OCI-LY1 (cell line): ENCODE data around the gene TRPC1.

ENCODE experiments used
- EZH2 ChIP-seq: fragments of 200-600 bp; sonication (generic), shearing (Covaris generic); IDR thresholded peaks from 2 replicates; pipeline ENCODE4 v1.8.0; 2017; ENCODE audit warnings: borderline replicate concordance, mixed run types, mild to moderate bottlenecking, antibody characterized with exemption, low read length, moderate library complexity, mixed read lengths
- TF ChIP-seq, protein P1 (sequence below): fragments of 200-600 bp; sonication (generic), shearing (Covaris generic); IDR thresholded peaks from 2 replicates; pipeline ENCODE4 v1.5.1; 2017; ENCODE audit warnings: mild to moderate bottlenecking, antibody characterized with exemption, low read length, moderate library complexity, mixed read lengths

DNA sequence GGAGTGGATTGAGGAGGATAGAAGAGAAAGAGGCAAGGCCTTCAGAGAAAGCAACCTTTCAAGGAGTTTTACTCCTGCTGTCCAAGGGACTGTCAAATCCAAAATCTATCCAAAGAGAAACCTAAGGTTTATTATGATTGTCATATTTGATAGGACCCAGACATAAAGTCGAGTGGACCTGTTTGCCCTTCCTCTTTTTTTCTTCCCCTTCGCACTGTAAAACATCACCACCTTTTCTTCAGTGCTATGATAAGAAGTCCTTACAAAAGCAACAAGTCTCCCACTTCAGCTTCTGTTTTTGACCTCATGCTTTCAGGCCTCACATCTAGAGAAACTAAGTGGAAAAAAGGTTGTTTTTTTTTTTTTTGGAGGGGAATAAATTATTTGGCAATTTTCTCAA is 73.0 kb downstream of the TRPC1 start:
- TF ChIP-seq, protein P1, sequence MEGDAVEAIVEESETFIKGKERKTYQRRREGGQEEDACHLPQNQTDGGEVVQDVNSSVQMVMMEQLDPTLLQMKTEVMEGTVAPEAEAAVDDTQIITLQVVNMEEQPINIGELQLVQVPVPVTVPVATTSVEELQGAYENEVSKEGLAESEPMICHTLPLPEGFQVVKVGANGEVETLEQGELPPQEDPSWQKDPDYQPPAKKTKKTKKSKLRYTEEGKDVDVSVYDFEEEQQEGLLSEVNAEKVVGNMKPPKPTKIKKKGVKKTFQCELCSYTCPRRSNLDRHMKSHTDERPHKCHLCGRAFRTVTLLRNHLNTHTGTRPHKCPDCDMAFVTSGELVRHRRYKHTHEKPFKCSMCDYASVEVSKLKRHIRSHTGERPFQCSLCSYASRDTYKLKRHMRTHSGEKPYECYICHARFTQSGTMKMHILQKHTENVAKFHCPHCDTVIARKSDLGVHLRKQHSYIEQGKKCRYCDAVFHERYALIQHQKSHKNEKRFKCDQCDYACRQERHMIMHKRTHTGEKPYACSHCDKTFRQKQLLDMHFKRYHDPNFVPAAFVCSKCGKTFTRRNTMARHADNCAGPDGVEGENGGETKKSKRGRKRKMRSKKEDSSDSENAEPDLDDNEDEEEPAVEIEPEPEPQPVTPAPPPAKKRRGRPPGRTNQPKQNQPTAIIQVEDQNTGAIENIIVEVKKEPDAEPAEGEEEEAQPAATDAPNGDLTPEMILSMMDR: no peak
- TF ChIP-seq EZH2: no peak
